ENCODE results near the gene ANAPC16.
"Not testable (repeated sequence)": the region's sequence is repeated elsewhere in the genome, so short reads cannot be mapped to it uniquely, and the experiment has no call there.

ANAPC16 gene

DNA sequence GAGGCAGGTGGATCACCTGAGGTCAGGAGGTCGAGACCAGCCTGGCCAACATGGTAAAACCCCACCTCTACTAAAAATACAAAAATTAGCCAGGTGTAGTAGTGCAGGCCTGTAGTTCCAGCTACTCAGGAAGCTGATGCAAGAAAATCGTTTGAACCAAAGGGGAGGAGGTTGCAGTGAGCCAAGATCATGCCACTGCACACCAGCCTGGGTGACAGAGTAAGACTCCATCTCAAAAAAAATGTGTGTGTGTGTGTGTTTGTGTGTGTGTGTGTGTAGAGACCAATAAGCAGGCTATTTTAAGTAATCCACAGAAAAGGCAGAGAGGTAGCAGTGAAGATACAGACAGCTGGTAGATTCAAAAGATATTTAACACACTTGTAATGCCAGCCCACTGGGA, 7.3 kb upstream of the ANAPC16 start:
- in situ Hi-C loops (cut with HindIII; ENCODE audit: low sequenced_read_pairs) = not testable (repeated sequence)

DNA sequence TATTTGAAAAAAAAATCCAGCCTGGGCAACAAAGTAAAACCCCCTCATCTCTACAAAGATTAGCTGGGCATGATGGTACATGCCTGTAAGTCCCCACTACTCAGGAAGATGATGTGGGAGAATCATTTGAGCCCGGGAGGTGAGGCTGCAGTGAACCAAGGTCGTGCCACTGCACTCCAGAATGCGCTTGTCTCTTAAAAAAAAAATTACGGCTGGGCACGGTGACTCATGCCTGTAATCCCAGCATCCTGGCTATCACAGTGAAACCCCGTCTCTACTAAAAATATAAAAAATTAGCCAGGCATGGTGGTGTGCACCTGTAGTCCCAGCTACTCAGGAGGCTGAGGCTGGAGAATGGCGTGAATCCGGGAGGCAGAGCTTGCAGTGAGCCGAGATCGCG, 4.4 kb upstream of the ANAPC16 start:
- in situ Hi-C loops (cut with HindIII; ENCODE audit: low sequenced_read_pairs) = loop anchor here (10.0 kb wide), 1 partner anchor 257 kb away; no protein-coding TSS in a partner anchor

GRCh38 chr10:72211832-72212231, 4.0 kb upstream of the ANAPC16 start:
- in situ Hi-C loops (cut with HindIII; ENCODE audit: low sequenced_read_pairs) = loop anchor here (10.0 kb wide), 1 partner anchor 257 kb away; no protein-coding TSS in a partner anchor

- in situ Hi-C loops (cut with HindIII; ENCODE audit: low sequenced_read_pairs) = loop anchor here (5.0 to 10.0 kb wide), 2 partner anchors 41 to 264 kb away; no protein-coding TSS in a partner anchor
Observed at GRCh38 chr10:72218325-72218724, 2.5 kb downstream of the ANAPC16 start.

DNA sequence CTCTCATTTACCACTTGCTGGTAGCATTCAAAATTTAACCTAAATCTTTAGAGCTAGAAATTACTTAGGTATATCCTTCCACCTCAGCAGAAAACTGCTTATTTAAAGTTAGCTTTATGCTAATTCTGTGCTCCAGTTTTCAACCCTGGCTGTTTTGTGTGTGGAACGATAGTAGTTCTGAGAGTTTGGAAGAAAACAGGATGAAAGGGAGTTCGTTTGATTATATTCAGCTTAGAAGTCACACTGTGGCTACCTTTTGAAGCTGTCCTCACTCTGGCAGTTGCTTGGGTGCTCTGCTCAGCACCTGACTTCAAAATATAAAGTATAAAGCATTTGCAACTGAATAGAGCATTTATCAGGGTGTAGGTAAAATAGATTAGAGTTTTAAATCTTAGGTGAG, 2.9 kb downstream of the ANAPC16 start:
- in situ Hi-C loops (cut with HindIII; ENCODE audit: low sequenced_read_pairs) = loop anchor here (5.0 to 10.0 kb wide), 2 partner anchors 41 to 264 kb away; no protein-coding TSS in a partner anchor

GRCh38 chr10:72219235-72219814, 3.5 kb downstream of the ANAPC16 start:
- in situ Hi-C loops (cut with HindIII; ENCODE audit: low sequenced_read_pairs) = loop anchor here (5.0 to 10.0 kb wide), 2 partner anchors 42 to 265 kb away; no protein-coding TSS in a partner anchor

GRCh38 chr10:72220637-72221036, 4.8 kb downstream of the ANAPC16 start:
- in situ Hi-C loops (cut with HindIII; ENCODE audit: low sequenced_read_pairs) = no loop called here

DNA sequence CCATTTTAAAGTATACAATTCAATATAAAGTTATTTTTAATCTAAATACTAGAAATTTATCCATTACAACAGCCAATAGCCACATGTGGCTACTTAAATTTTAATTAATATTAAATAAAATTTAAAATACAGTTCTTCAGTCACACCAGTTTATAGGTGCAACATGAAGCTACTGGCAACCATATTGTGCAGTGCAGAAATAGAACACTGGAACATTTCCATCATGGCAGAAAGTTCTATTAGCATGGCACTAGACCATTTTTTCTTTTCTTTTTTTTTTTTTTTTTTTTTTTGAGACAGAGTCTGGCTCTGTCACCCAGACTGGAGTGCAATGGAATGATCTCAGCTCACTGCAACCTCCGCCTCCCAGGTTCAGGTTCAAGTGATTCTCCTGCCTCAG, 5.5 kb downstream of the ANAPC16 start:
- in situ Hi-C loops (cut with HindIII; ENCODE audit: low sequenced_read_pairs) = no loop called here

- in situ Hi-C loops (cut with HindIII; ENCODE audit: low sequenced_read_pairs) = no loop called here
Observed at GRCh38 chr10:72223743-72224101, 7.9 kb downstream of the ANAPC16 start.

GRCh38 chr10:72224191-72224590, 8.4 kb downstream of the ANAPC16 start:
- in situ Hi-C loops (cut with HindIII; ENCODE audit: low sequenced_read_pairs) = not testable (repeated sequence)

- in situ Hi-C loops (cut with HindIII; ENCODE audit: low sequenced_read_pairs) = no loop called here
Observed at GRCh38 chr10:72226418-72227027, 10.7 kb downstream of the ANAPC16 start.

DNA sequence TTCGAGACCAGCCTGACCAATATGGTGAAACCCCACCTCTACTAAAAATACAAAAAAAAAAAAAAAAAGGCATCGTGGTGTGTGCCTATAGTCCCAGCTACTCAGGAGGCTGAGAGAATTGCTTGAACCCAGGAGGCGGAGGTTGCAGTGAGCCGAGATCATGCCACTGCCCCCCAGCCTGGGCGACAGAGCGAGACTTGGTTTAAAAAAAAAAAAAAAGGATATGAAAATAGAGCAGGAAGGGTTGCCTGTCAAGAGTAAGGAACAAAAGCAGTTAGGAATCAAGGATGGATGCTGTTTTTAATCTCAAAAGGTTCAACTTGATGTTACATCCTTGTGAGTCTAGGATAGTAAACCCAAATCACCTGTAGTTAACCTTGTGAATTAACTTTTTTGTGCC, 12.0 kb downstream of the ANAPC16 start:
- in situ Hi-C loops (cut with HindIII; ENCODE audit: low sequenced_read_pairs) = no loop called here

DNA sequence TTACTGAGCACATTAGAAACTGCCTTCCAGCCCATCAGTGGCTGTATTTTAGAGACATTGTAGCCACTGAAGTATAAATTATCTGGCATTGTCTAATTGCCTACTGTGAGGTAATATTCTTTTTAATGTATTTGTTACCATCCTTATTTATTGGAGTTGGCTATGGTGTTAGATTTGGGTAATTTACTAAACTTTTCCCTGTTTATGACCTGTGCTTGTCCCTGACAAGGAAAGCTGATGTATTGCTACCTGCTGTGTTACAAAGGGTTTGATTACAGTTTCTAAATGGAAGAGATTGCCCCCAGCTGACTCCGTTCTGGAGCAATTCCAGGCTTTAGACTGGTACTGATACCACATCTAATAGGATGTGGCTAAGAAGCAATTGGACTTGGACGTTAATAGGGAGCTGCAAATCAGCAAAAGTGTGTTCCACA, 12.5 kb downstream of the ANAPC16 start:
- in situ Hi-C loops (cut with HindIII; ENCODE audit: low sequenced_read_pairs) = no loop called here

DNA sequence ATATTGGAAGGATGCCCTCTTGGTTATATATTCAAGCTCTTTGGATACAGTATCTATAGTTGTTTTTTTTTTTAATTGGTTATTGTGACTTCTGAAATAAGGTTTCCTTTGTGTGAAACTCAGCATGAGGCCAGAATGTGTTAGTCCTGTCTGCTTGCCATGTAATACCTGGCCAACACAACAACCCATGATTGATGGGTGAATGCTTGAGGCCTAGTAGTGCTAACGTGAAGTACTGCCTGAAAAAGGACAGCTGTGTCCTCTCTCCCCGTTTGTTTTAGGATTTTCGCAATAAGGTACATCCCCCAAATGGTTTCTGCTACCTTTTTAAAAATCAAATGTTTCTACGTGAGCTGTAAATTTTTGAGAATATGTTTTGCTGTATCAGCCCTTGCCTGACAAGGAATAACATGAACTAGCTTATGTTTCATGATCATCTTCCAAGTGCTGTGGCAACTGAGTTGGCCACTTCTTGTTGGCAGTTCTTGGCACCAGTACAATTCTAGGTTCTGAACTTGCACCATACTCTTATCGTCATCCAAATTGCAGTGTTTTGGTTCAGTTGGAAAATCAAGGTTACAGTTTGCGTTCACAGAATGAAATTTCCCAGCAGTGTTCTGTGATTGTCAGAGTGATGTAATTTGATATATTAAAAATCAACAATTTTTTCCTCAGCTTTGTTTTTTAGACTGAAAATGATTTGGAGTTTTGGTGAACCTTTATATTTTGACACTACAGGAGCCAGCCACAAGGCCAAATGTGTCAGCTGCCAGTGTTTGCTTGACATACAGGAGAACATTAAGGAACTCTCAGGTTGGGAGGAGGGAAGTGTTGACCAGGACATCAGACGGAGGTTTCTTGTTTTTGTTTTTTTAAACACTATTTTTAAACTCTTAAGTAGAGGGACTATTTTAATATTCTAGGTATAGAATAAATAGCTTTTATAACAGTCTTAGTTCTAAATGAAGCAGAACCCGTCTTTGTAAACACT, 13.7 kb downstream of the ANAPC16 start:
- in situ Hi-C loops (cut with HindIII; ENCODE audit: low sequenced_read_pairs) = no loop called here

- in situ Hi-C loops (cut with HindIII; ENCODE audit: low sequenced_read_pairs) = no loop called here
Observed at GRCh38 chr10:72233621-72234020, 17.8 kb downstream of the ANAPC16 start.

GRCh38 chr10:72234560-72235095, 18.8 kb downstream of the ANAPC16 start:
- in situ Hi-C loops (cut with HindIII; ENCODE audit: low sequenced_read_pairs) = loop anchor here (5.0 kb wide), 1 partner anchor 43 kb away; no protein-coding TSS in a partner anchor

GRCh38 chr10:72235544-72236279, 19.9 kb downstream of the ANAPC16 start:
- in situ Hi-C loops (cut with HindIII; ENCODE audit: low sequenced_read_pairs) = loop anchor here (5.0 kb wide), 1 partner anchor 42 kb away; no protein-coding TSS in a partner anchor

DNA sequence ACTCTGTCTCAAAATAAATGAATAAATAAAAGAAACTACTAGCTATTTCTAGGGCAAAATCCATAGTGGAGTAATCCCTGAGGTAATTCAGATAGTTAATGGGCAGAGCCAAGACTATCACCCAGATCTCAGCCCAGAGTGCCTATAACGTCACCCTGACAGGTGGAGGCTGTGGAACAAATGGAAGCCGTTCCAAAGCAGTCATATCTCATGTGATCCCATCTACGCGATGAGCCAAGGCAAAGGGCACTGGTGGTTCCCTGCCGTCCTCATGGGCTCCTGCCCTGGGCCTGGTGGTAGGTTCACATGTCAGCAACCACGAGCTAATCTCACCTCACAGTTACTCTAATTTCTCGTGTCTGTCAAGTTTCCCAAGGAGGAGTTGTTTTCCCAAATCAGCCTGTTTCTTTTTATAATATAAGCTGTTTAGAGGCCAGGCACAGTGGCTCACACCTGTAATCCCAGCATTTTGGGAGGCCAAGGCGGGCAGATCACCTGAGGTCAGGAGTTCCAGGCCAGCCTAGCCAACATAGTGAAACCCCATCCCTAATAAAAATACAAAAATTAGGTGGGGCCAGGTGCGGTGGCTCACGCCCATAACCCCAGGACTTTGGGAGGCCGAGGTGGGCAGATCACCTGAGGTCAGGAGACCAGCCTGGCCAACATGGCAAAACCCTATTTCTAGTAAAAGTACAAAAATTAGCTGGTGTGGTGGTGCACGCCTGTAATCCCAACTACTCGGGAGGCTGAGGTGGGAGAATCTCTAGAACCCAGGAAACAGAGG, 22.8 kb downstream of the ANAPC16 start:
- in situ Hi-C loops (cut with HindIII; ENCODE audit: low sequenced_read_pairs) = loop anchor here (5.0 kb wide), 1 partner anchor 39 kb away; no protein-coding TSS in a partner anchor

DNA sequence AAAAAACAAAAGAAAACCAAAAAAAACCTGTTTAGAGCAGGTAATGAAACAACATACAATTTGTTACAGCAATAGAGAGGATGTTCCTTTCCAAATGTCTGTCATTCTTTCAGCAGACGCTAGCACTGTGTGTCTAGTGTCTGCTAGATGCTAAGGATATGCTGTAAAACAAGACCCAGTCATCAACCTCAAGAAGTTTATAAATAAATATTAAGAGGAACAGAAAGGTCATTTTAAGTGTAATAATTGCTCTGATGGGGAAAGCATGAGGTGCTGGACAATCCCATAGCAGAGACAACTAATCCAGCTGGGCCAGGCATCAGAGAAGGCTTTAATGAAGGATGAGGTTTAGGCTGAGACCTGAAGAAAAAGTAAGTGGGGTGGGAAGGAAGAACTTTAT, 23.6 kb downstream of the ANAPC16 start:
- in situ Hi-C loops (cut with HindIII; ENCODE audit: low sequenced_read_pairs) = loop anchor here (5.0 kb wide), 1 partner anchor 38 kb away; no protein-coding TSS in a partner anchor

Measured in endothelial cell of hepatic sinusoid (primary cell).